ENCODE results near the gene ABCA6. TPM values are rescaled to one million over a fixed set of nuclear protein-coding genes. Genes with fewer than 3 reads are reported as not detected.
"Not testable (repeated sequence)": the region's sequence is repeated elsewhere in the genome, so short reads cannot be mapped to it uniquely, and the experiment has no call there.

Gene ABCA6, protein sequence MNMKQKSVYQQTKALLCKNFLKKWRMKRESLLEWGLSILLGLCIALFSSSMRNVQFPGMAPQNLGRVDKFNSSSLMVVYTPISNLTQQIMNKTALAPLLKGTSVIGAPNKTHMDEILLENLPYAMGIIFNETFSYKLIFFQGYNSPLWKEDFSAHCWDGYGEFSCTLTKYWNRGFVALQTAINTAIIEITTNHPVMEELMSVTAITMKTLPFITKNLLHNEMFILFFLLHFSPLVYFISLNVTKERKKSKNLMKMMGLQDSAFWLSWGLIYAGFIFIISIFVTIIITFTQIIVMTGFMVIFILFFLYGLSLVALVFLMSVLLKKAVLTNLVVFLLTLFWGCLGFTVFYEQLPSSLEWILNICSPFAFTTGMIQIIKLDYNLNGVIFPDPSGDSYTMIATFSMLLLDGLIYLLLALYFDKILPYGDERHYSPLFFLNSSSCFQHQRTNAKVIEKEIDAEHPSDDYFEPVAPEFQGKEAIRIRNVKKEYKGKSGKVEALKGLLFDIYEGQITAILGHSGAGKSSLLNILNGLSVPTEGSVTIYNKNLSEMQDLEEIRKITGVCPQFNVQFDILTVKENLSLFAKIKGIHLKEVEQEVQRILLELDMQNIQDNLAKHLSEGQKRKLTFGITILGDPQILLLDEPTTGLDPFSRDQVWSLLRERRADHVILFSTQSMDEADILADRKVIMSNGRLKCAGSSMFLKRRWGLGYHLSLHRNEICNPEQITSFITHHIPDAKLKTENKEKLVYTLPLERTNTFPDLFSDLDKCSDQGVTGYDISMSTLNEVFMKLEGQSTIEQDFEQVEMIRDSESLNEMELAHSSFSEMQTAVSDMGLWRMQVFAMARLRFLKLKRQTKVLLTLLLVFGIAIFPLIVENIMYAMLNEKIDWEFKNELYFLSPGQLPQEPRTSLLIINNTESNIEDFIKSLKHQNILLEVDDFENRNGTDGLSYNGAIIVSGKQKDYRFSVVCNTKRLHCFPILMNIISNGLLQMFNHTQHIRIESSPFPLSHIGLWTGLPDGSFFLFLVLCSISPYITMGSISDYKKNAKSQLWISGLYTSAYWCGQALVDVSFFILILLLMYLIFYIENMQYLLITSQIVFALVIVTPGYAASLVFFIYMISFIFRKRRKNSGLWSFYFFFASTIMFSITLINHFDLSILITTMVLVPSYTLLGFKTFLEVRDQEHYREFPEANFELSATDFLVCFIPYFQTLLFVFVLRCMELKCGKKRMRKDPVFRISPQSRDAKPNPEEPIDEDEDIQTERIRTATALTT (N-terminal part only)
- total RNA-seq = under 1 TPM; 0.22 to 0.37 TPM

DNA sequence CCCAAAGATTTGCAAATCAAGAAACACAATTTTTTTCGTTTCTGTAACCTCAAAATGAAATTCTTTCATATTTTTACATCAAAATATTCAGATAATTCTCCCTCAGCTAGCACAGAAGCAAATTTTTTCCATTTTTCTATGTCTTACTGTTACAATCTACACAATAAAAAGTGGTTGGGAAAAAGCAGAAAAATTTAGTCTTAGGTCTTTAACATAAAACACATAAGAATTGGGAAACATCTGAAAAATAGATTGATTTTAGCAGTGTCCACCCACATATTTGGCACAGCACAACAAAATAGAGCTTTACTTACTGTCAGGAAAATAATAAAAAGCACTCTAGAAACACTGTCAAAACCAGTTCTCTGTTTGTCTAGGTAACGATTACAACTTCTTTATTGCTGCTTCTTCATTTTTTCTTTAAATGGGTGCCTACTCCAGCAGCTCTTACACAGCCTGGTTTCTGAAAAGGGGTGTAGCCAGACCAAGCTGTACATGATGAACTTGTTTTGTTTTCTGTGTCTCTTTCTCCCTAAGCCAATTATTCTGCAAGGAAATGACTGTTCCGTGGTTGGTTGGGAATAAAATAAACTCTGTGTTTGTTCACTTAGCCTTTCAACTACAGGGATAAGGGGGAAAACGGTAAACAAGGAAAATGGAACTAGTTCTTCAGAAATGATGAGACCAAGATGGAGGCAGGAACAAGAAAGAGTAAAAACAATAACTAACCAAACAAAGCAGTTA lies at the start of gene ABCA6:
Gene ABCA6 (minus strand): TSS at position 465 of the 744 bp plus-strand sequence. CDS start 1,192 bp downstream, outside the sequence.
- H3K27me3 Mint-ChIP-seq (ENCODE audit: low read depth) = peaks cover 4% of the 10 kb centered on the region
- DNase-seq (no peak), ATAC-seq (replicated peaks in 1 of 2) (no peak)
- no peaks in the 10 kb centered on the region for H3K9me3 Mint-ChIP-seq
- H3K27ac Mint-ChIP-seq = no peak within 1 kb of the TSS
- H3K36me3 Mint-ChIP-seq (ENCODE audit: insufficient read depth in 2 of 2) = no peaks in the 10 kb centered on the region
- H3K4me3 Mint-ChIP-seq = no peak within 1 kb of the TSS
- H3K4me1 Mint-ChIP-seq (ENCODE audit: low read depth) = no peaks in the 10 kb centered on the region

GRCh38 chr17:69188796-69189195 lies 47.1 kb upstream of the ABCA6 start:
- H3K4me1 Mint-ChIP-seq (ENCODE audit: low read depth) = no peaks in the 10 kb centered on the region
- DNase-seq (no peak), ATAC-seq (replicated peaks in 1 of 2) (no peak)
- no peaks in the 10 kb centered on the region for H3K9me3 Mint-ChIP-seq
- H3K27ac Mint-ChIP-seq = no peak overlapping the region
- no peaks in the 10 kb centered on the region for H3K27me3 Mint-ChIP-seq (ENCODE audit: low read depth)
- no peaks in the 10 kb centered on the region for H3K36me3 Mint-ChIP-seq (ENCODE audit: insufficient read depth in 2 of 2)
- H3K4me3 Mint-ChIP-seq = no peak overlapping the region

GRCh38 chr17:69188064-69188463 lies 46.4 kb upstream of the ABCA6 start:
- Mint-ChIP-seq H3K27ac (no peak overlapping the region), H3K27me3 (ENCODE audit: low read depth) (no peaks in the 10 kb centered on the region), H3K4me3 (no peak overlapping the region), H3K36me3 (ENCODE audit: insufficient read depth in 2 of 2) (no peaks in the 10 kb centered on the region), H3K4me1 (ENCODE audit: low read depth) (no peaks in the 10 kb centered on the region), H3K9me3 (no peaks in the 10 kb centered on the region)
- DNase-seq (no peak), ATAC-seq (replicated peaks in 1 of 2) (no peak)

- Mint-ChIP-seq H3K4me3 (no peak overlapping the region), H3K9me3 (no peaks in the 10 kb centered on the region), H3K4me1 (ENCODE audit: low read depth) (no peaks in the 10 kb centered on the region), H3K27me3 (ENCODE audit: low read depth) (no peaks in the 10 kb centered on the region), H3K27ac (no peak overlapping the region), H3K36me3 (ENCODE audit: insufficient read depth in 2 of 2) (no peaks in the 10 kb centered on the region)
- ATAC-seq (replicated peaks in 1 of 2) = no peak
- no peak for DNase-seq
These were observed 45.6 kb upstream of the ABCA6 start for GRCh38 chr17:69187294-69187693.

DNA sequence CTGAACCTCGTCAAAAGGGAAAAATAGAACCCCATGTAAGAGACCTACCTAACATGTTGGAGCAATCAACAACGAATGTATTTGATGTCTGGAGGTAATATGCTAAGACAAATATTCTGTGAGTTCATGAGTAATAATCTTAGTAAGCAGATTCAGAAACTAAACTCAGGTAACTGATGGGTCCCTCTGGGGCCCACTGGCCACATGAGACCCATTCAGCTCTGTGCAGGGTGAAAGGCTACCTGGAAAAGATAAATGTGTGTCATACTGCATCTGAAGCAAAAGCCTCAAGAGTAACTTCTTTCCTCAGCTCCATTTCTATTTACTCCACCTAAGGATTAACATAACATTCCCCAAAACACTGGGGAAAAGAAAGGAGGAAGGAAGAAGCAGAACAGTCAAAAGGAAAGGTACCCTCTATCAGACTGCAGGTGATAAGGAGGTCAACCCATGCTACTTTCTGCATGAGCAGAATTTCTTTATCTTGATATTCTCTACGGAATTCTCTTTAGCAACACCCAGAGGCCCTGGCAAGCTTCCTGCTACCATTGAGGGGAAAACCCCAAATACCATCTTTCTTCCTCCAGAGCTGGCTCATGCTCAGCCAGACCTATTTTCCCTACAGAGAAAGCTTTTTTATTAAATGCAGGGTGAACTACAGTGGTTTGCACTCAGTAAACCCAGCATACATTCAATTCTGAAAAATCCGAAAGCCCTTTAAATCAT lies 37.7 kb upstream of the ABCA6 start:
- no peak overlapping the region for H3K4me3 Mint-ChIP-seq
- no peaks in the 10 kb centered on the region for H3K9me3 Mint-ChIP-seq
- DNase-seq = no peak
- H3K36me3 Mint-ChIP-seq (ENCODE audit: insufficient read depth in 2 of 2) = no peaks in the 10 kb centered on the region
- ATAC-seq (replicated peaks in 1 of 2) = no peak
- no peaks in the 10 kb centered on the region for H3K27me3 Mint-ChIP-seq (ENCODE audit: low read depth)
- H3K27ac Mint-ChIP-seq = no peak overlapping the region
- no peaks in the 10 kb centered on the region for H3K4me1 Mint-ChIP-seq (ENCODE audit: low read depth)

DNA sequence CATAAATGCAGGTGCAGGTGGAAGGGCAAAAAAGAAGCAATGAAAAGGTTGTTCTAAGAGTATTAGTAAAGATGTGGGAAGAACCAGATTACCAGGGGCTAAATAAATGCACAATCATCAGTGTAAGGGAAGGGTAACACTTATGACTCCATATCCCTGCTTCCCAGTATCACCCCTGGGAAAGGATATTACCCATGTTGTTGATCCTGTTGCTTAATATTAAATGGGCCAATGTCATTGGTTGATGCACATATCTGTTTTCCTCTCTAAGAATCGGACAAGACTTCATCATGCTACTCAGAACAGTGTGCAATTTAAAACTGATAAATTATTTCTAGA lies 34.7 kb upstream of the ABCA6 start:
- Mint-ChIP-seq H3K27ac (peak overlapping the region; percentile 23), H3K4me3 (no peak overlapping the region), H3K9me3 (no peaks in the 10 kb centered on the region), H3K4me1 (ENCODE audit: low read depth) (no peaks in the 10 kb centered on the region), H3K27me3 (ENCODE audit: low read depth) (no peaks in the 10 kb centered on the region), H3K36me3 (ENCODE audit: insufficient read depth in 2 of 2) (no peaks in the 10 kb centered on the region)
- DNase-seq (no peak), ATAC-seq (replicated peaks in 1 of 2) (no peak)

GRCh38 chr17:69175625-69176456 lies 34.1 kb upstream of the ABCA6 start:
- Mint-ChIP-seq H3K27ac (peak overlapping the region; percentile 23), H3K4me1 (ENCODE audit: low read depth) (no peaks in the 10 kb centered on the region), H3K9me3 (no peaks in the 10 kb centered on the region), H3K36me3 (ENCODE audit: insufficient read depth in 2 of 2) (no peaks in the 10 kb centered on the region), H3K27me3 (ENCODE audit: low read depth) (no peaks in the 10 kb centered on the region), H3K4me3 (no peak overlapping the region)
- DNase-seq (no peak), ATAC-seq (replicated peaks in 1 of 2) (no peak)

DNA sequence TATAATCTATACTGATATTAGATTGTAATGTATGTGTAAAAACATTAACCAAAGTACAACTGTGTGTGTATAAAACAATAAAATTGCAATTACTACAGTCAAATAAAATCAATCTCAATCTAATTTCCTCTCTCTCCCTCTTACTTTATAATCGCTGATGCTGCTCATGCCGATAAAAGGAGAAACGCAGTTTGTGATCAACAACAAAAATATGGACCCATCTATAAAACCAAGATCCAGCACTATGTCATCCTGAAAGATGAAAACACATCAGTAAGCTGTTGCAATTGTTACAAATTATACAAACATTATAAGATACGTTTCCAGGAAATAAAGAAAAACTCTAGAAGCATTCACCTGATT lies 33.5 kb upstream of the ABCA6 start:
- Mint-ChIP-seq H3K27ac (no peak overlapping the region), H3K4me3 (no peak overlapping the region), H3K9me3 (no peaks in the 10 kb centered on the region), H3K27me3 (ENCODE audit: low read depth) (no peaks in the 10 kb centered on the region), H3K36me3 (ENCODE audit: insufficient read depth in 2 of 2) (no peaks in the 10 kb centered on the region), H3K4me1 (ENCODE audit: low read depth) (no peaks in the 10 kb centered on the region)
- no peak for ATAC-seq (replicated peaks in 1 of 2)
- no peak for DNase-seq

DNA sequence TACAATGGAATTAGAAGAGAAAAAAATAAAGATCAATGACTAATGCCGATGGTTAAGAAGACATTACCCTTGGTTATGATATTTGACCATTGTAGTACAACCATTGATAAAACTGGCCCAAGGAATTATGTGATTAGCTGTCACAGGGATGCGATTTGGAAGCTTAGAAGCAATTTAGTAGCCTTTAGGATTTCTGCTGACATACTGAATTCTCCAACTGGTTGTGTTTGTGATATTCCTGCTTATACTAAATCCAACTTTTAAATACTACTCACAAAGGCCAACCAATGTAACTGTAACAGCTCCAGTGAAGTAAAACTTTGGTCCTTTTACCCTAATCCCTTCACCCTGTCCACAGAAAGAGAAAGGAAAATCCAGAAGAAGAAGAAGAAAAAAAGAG lies 31.4 kb upstream of the ABCA6 start:
- H3K27ac Mint-ChIP-seq = no peak overlapping the region
- ATAC-seq (replicated peaks in 1 of 2) = no peak

GRCh38 chr17:69170377-69170776 lies 28.7 kb upstream of the ABCA6 start:
- no peak overlapping the region for H3K27ac Mint-ChIP-seq
- H3K27me3 Mint-ChIP-seq (ENCODE audit: low read depth) = no peaks in the 10 kb centered on the region
- H3K9me3 Mint-ChIP-seq = no peaks in the 10 kb centered on the region
- no peak for DNase-seq
- no peak overlapping the region for H3K4me3 Mint-ChIP-seq
- no peaks in the 10 kb centered on the region for H3K4me1 Mint-ChIP-seq (ENCODE audit: low read depth)
- no peaks in the 10 kb centered on the region for H3K36me3 Mint-ChIP-seq (ENCODE audit: insufficient read depth in 2 of 2)
- no peak for ATAC-seq (replicated peaks in 1 of 2)

More for the DNA sequence above, 31.4 kb upstream of the ABCA6 start:
- no peak overlapping the region for H3K4me3 Mint-ChIP-seq
- no peaks in the 10 kb centered on the region for H3K27me3 Mint-ChIP-seq (ENCODE audit: low read depth)
- H3K4me1 Mint-ChIP-seq (ENCODE audit: low read depth) = no peaks in the 10 kb centered on the region
- no peaks in the 10 kb centered on the region for H3K9me3 Mint-ChIP-seq
- no peaks in the 10 kb centered on the region for H3K36me3 Mint-ChIP-seq (ENCODE audit: insufficient read depth in 2 of 2)
- no peak for DNase-seq

GRCh38 chr17:69168642-69169041 lies 26.9 kb upstream of the ABCA6 start:
- not testable (repeated sequence) for H3K9me3 Mint-ChIP-seq; H3K27me3 Mint-ChIP-seq (ENCODE audit: low read depth); DNase-seq; H3K27ac Mint-ChIP-seq; H3K36me3 Mint-ChIP-seq (ENCODE audit: insufficient read depth in 2 of 2); H3K4me1 Mint-ChIP-seq (ENCODE audit: low read depth); H3K4me3 Mint-ChIP-seq; ATAC-seq (replicated peaks in 1 of 2)
